GM13977 (cell line): Measurements from ENCODE around the gene XYLB.
"Not testable (repeated sequence)": the region's sequence is repeated elsewhere in the genome, so short reads cannot be mapped to it uniquely, and the experiment has no call there.

Source experiments
- DNase-seq: peaks from one replicate; pipeline ENCODE4 v3.0.0; 2012; ENCODE audit warnings: low spot score
- in situ Hi-C: fragments of 300-500 bp; cut with MboI; formaldehyde crosslinking; loops from one replicate; pipeline ENCODE4 v1.12.0; 2022; ENCODE audit warnings: low sequenced_read_pairs, low pct_unique_long_range_greater_than_20kb, mixed read lengths, inconsistent platforms; ENCODE audit not compliant: unreplicated experiment
- TF ChIP-seq, protein P1 (sequence below): IDR thresholded peaks from 2 replicates; pipeline ENCODE4 v1.5.1; 2012; ENCODE audit warnings: mild to moderate bottlenecking, control low read depth; ENCODE audit not compliant: insufficient read depth; ENCODE audit errors: extremely low read depth, missing control alignments

XYLB gene

DNA sequence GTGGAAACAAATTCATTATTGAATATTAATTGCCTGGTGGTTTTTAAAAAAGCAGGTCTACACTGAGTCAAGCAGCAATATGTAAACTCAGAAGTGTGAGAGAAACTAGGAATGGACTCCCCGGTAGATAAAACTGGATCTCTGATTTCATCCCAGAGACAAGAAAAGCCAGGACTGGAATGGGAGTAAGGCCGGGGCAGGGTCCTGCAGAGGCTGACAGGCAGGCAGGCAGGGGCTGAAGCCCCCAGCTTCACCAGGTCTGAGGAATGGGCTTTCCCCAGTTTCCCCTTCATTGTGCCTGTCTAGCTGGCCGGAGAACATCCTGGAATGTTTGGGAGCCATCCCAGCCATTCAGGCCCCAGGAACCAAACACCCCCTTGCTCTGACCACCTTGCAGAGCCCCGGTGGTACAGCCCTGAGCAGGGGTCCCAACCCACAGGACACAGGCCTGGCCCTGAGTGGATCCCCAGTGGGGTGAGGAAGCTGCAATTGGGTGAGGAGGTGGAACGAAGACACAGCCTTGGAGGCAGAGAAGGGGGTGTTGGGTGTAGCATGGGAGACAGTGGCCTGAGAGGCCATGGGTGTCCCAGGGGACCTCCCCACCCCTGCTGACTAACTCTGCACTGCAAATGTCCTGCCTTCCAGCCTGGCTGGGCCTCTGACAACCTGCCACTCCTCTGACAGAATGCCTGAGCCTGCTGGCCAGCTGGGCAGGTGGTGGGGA, 31.7 kb upstream of the XYLB start:
- no peak for DNase-seq
- in situ Hi-C loops = no loop called here
- TF ChIP-seq, protein P1, sequence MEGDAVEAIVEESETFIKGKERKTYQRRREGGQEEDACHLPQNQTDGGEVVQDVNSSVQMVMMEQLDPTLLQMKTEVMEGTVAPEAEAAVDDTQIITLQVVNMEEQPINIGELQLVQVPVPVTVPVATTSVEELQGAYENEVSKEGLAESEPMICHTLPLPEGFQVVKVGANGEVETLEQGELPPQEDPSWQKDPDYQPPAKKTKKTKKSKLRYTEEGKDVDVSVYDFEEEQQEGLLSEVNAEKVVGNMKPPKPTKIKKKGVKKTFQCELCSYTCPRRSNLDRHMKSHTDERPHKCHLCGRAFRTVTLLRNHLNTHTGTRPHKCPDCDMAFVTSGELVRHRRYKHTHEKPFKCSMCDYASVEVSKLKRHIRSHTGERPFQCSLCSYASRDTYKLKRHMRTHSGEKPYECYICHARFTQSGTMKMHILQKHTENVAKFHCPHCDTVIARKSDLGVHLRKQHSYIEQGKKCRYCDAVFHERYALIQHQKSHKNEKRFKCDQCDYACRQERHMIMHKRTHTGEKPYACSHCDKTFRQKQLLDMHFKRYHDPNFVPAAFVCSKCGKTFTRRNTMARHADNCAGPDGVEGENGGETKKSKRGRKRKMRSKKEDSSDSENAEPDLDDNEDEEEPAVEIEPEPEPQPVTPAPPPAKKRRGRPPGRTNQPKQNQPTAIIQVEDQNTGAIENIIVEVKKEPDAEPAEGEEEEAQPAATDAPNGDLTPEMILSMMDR = no peak

DNA sequence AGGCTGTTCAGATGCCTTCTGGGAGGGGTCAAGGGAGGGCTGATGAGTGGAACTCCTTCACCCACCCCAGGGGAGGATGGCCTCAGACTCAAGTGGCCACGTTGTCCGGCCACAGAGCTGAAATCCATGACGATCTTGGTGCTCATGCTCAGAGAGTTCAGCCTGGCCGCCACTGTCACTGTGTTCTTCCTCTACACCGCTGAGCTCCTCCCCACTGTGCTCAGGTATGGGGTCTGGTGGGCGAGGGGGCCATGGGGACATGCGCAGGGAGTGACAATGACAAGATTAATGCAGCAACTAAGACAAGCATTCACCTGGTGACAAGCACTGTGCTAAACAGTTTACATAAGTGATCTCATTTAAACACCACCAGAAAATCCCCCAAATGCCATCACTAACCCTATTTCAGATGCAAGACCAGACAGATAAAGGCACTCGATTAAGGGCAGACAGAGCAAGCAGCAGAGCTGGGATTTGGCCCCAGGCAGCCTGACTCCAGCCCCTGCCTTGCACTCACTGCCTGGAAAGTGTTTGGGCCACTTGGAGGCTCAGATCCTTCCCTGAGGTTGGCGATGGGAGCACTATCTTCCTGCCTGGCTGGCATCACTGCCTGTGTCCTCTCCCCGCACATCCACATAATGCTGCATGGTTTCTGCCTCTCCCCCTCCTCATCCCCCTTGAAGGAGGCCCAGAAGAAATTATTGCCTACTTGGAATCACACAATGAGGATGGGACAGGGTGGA, 30.9 kb upstream of the XYLB start:
- in situ Hi-C loops = no loop called here
- TF ChIP-seq, protein P1 = no peak
- no peak for DNase-seq

DNA sequence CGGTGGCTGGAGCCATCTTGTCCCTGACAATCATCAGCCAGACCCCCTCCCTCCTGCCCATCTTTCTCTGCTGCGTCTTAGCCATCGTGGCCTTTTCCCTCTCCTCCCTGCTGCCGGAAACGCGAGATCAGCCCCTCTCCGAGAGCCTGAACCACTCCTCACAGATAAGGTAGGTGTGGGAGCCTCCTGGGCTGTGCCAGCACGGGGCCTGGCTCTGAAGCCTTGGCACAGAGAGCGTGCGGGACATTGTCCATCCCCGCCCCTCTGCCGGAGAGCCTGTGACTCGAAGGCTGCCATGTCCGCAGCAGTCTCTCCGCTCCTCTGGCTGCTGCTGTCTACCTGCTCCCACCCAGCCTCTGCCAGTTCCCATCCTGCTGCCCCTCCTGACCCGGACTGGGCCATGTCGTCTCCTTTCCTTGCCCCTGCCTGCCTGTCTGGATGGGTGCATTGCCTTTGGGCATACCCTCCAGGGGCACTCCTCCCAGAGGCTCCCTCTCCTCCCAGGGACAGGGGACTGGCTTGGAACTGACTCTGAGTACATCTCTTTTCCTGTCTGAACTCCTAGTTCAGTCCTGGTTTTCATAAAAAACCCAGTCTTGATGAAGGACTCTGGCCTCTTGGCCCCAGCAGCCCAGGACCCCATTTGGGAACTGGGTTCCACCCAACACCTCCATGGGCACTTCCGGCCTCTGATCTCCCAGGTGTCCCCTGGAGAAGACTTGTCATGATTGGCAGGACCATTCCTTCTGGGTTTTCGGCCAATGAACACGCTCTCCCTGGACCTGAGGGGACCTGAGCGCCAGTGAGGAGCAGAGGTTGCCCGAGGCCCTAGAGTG, 30.0 kb upstream of the XYLB start:
- TF ChIP-seq, protein P1 = no peak
- in situ Hi-C loops = no loop called here
- DNase-seq = no peak

DNA sequence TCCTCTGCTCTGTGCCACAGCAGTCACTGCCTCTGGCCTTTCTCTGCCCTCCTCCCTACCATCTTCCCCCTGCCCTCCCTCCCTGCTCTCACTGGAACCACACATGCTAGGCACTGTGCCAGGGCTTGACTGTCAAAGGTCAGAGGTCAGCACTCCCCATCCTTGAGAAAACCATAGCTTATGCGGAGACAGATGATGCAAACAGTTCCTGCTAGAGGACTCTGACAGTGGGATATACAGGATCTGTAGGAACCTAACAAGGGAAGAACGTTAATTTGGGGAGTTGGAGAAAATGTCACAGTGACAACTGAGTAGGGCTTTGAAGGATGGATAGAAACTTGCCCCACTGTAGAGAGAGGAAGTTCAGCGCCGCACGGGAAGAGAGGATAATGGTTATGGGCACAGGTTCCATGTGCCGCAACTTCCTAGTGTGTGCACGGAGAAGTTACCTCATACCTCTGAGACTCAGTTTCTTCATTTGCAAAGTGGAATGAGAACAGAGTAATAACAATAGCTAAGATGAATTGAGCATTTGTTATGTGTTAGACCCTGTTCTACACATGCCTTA, 29.3 kb upstream of the XYLB start:
- TF ChIP-seq, protein P1 = no peak

DNA sequence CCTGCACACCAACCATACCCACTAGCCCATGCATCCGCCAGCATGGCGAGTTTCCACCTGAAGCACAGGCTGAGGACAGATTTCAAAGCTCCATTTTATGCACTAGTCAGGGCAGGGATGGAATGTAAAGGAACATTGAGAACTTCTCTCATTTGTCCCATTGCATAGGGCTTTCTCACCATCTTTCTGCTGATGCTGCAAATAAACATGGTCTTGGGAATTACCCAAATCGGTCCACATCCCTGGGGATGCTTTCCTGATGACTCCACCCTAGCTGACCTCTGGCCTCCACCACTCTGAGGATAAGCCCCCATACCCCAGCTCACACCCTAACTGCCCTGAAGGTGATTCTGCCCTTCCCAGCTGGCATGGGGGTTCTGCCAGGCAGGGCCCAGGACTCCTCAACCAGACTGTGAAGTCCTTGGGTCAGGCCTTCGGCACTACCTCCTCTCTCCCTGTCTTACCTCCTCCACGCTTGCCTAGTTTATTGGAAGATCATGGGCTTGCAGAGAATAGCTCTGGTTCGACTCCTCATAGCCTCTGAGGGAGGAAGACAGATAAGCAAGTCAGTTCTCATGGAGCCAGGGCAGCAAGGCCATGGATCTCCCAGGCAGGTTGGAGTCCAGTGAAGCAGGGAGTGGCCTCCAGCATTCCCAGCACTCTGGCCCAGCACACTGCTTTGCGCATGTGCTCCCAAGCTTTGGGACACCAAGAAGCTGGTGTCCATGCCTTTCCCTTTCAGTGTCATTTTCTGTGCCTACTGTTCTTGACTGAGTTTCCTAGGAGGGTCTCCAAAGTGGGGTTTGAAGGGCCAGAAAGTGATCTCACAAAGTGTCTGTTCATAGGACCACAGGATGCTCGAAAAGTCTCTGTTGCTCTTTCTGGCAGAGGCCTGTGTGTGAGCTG, 27.6 kb upstream of the XYLB start:
- DNase-seq = no peak
- in situ Hi-C loops = no loop called here
- TF ChIP-seq, protein P1 = no peak

More for the DNA sequence above, 29.3 kb upstream of the XYLB start:
- in situ Hi-C loops = no loop called here
- DNase-seq = no peak

DNA sequence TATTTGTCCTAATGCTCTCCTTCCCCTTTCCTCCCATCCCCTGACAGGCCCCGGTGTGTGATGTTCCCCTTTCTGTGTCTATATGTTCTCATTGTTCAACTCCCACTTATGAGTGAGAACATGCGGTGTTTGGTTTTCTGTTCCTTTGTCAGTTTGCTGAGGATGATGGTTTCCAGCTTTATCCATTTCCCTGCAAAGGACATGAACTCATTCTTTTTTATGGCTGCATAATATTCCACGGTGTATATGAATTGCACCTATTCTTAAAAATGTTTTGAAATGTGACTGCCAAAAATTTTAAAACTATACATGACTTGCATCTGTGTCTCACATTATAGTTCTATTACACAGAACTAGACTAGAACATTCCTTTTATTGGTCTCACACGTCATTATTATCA, 25.9 kb upstream of the XYLB start:
- not testable (repeated sequence) for DNase-seq

More for the DNA sequence above, 25.9 kb upstream of the XYLB start:
- in situ Hi-C loops = not testable (repeated sequence)
